GM12892 (cell line): ENCODE data around the gene ZNF503.

ENCODE experiments used
- DNase-seq: peaks from one replicate; pipeline ENCODE4 v3.0.0; 2011; ENCODE audit not compliant: insufficient read length
- FAIRE-seq: peaks from 2 replicates; lab custom pipeline; 2011; peaks lifted over from hg19 to GRCh38; lab: Jason Lieb, UNC
- POLR2A ChIP-seq: IDR thresholded peaks from 2 replicates; pipeline ENCODE4 v1.6.1; 2011; ENCODE audit warnings: low read depth, low read length, control low read depth
- POLR2AphosphoS5 ChIP-seq: IDR thresholded peaks from 2 replicates; pipeline ENCODE4 v1.6.1; 2011; ENCODE audit warnings: low read depth, low read length, control low read depth
- TAF1 ChIP-seq: IDR thresholded peaks from 2 replicates; pipeline ENCODE4 v1.6.1; 2011; ENCODE audit warnings: low read depth, mild to moderate bottlenecking, control low read depth, low read length, borderline replicate concordance

Gene ZNF503

GRCh38 chr10:75408509-75408875 lies 6.9 kb upstream of the ZNF503 start:
- TF ChIP-seq POLR2A: no peak
- TF ChIP-seq POLR2AphosphoS5: no peak
- no peak for TF ChIP-seq TAF1
- FAIRE-seq (no peak), DNase-seq (no peak)

- TF ChIP-seq POLR2A (no peak), POLR2AphosphoS5 (no peak), TAF1 (no peak)
- FAIRE-seq: no peak
- DNase-seq: no peak
Observed at GRCh38 chr10:75407713-75408508, 6.3 kb upstream of the ZNF503 start.

- TF ChIP-seq POLR2A (no peak), TAF1 (no peak), POLR2AphosphoS5 (no peak)
- FAIRE-seq: no peak
- DNase-seq: no peak
Observed at GRCh38 chr10:75407224-75407712, 5.7 kb upstream of the ZNF503 start.

GRCh38 chr10:75406462-75407223 lies 5.1 kb upstream of the ZNF503 start:
- FAIRE-seq: no peak
- no peak for TF ChIP-seq TAF1
- no peak for TF ChIP-seq POLR2A
- TF ChIP-seq POLR2AphosphoS5: no peak
- DNase-seq: no peak

GRCh38 chr10:75405598-75406461 lies 4.3 kb upstream of the ZNF503 start:
- TF ChIP-seq TAF1: no peak
- no peak for TF ChIP-seq POLR2A
- TF ChIP-seq POLR2AphosphoS5: no peak
- DNase-seq (no peak), FAIRE-seq (no peak)

GRCh38 chr10:75404815-75405597 lies 3.4 kb upstream of the ZNF503 start:
- DNase-seq (no peak), FAIRE-seq (no peak)
- TF ChIP-seq TAF1 (no peak), POLR2A (no peak), POLR2AphosphoS5 (no peak)

GRCh38 chr10:75403939-75404814 lies 2.6 kb upstream of the ZNF503 start:
- no peak for TF ChIP-seq POLR2A
- TF ChIP-seq TAF1: no peak
- no peak for TF ChIP-seq POLR2AphosphoS5
- FAIRE-seq (no peak), DNase-seq (peak; percentile 33)

GRCh38 chr10:75403144-75403938 lies 1.8 kb upstream of the ZNF503 start:
- no peak for TF ChIP-seq POLR2A
- no peak for TF ChIP-seq POLR2AphosphoS5
- no peak for TF ChIP-seq TAF1
- no peak for FAIRE-seq
- DNase-seq: no peak

- TF ChIP-seq POLR2A (no peak), POLR2AphosphoS5 (no peak), TAF1 (no peak)
- no peak for FAIRE-seq
- no peak for DNase-seq
Observed at GRCh38 chr10:75402486-75403143, 1.1 kb upstream of the ZNF503 start.
